NCI-H345 (cell line): Measurements from ENCODE around the gene CLIC4.
"Not testable (repeated sequence)": the region's sequence is repeated elsewhere in the genome, so short reads cannot be mapped to it uniquely, and the experiment has no call there.

ENCODE experiments used
- DNase-seq: peaks from one replicate; lab custom pipeline; 2025; lab: John Stamatoyannopoulos, UW

The CLIC4 gene

DNA sequence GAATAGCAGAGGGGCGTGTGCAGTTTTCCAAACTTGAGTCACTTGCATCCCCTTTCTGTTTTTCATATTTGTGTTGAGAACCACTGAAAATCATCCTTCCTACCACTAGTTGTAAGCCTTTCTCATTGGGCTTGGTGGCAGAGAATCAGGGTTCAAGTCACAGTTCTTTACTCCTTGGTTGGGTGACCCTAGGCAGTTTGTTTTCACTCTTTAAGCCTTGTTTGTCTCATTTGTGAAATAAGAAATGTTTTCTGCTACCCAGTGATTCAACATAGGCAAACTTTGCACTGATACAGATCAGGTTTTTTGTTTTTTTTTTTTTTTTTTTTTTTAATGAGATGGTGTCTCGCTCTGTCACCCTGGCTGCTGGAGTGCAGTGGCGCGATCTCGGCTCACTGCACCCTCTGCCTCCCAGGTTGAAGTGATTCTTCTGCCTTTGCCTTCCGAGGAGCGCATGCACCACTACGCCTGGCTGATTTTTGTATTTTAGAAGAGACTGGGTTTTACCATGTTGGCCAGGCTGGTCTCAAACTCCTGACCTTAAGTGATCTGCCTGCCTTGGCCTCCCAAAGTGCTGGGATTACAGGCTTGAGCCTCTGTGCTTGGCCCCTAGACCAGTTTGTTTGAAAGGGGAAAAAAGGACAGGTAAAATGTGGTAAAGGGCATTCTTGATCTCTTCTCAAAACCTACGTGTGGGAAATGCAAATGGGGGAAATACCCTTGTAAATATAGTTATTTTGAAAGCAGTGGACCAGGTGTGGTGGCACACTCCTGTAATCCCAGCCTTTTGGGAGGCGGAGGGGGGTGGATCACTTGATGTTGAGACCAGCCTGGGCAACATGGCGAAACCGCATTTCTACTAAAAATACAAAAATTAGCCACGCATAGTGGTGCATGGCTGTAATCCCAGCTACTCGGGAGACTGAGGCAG lies 3.2 kb downstream of the CLIC4 start:
- no peak for DNase-seq

DNA sequence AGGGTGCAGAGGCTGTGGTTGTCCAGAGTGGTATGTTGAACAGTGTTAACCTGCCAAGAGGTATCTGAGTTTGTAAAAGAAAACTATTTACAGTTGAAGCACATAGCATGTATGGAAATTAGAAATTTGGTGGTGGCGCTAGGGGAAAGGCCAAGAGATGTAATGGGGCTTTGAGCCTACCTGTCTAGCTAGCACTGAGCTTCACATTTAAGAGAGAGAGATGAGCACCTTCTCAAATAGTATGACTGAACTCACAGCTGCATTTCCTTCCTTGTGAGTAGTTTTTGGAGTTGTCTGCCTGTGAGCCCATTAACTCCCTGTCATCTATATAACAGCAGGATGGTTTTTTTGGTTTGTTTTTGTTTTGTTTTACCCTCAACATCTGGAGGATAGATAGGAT lies 4.0 kb downstream of the CLIC4 start:
- no peak for DNase-seq

DNA sequence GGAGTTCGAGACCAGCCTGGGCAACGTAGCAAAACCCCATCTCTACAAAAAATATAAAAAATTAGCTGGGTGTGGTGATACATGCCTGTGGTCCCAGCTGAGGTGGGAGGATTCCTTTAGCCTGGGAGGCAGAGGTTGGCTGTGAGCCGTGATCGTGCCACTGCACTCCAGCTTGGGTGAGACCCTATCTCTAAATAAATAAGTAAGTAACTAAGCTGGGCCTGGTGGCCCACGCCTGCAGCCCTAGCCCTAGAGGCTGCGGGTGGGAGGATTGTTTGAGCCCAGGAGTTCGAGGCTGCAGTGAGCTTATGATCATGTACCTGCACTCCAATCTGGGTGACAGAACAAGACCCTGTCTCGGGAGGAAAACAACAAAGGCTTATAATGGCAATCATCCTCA lies 4.6 kb downstream of the CLIC4 start:
- DNase-seq = no peak

DNA sequence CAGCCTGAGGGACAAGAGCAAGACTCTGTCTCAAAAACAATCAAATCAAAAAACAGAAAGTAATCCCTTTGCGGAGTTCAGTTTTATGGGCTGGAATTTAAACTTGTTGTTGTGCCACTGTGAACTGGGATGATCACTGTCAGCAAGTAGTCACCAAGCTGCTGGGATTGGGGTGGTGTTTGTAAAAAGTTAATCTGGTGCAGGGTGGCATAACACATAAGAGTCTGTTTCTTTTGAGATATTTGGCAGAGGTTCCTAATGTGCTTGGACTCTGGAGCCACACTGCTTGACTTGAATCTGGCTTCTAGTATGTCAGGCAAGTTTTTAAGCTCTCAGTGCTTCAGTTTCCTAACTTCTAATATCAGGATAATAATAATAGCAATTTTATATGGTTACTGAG lies 6.6 kb downstream of the CLIC4 start:
- DNase-seq = no peak

DNA sequence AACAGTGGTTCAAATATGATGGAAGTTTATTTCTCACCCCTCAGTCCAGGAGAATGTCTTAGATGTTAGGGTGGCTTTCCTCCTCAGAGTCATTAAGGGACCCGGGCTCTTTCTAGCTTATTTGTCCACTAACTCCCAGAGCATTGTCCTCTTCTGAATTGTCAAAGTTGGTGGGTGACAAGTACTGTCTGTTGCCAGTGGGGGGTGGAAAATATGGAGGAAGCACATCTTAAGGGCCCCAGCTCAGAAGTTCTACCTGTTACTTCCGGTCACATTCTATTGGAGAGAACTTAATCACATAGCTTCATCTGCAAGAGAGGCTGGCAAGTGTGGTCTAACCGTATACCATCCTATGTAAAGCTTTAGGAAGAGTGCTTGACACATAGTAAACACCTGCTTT lies 7.1 kb downstream of the CLIC4 start:
- no peak for DNase-seq

DNA sequence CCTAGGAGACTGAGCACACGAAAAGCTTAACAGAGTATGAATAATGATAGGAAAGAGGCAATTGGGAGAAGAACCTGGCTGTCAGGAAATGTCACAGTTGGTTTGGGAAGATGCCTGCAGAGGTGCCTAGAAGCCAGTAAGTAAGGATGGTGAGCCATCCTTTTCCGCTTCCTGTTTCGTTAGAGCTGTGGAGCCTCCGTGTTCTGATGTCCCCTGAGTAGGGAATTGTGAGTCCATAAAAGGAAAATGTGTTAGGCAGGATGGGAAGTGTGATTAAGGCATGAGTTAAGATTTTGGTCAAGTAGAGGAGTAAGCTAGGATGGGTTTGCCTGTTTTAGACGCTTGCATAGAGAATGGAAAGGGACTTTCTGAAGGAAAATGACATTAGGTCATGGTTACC lies 9.0 kb downstream of the CLIC4 start:
- DNase-seq = no peak

DNA sequence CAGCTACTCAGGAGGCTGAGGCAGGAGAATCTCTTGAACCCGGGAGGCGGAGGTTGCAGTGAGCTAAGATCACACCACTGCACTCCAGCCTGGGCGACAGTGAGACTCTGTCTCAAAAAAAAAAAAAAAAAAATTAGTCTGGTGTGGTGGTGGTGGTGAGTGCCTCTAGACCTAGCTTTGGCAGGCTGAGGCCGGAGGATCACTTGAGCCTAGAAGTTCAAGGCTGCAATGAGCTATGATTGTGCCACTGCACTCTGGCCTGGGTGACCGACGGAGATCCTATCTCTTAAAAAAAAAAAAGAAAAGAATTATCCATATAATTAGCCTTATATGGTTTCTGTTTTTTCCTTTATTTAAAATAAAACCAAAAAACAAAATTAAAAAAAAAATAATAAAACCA lies 10.1 kb downstream of the CLIC4 start:
- DNase-seq = not testable (repeated sequence)

DNA sequence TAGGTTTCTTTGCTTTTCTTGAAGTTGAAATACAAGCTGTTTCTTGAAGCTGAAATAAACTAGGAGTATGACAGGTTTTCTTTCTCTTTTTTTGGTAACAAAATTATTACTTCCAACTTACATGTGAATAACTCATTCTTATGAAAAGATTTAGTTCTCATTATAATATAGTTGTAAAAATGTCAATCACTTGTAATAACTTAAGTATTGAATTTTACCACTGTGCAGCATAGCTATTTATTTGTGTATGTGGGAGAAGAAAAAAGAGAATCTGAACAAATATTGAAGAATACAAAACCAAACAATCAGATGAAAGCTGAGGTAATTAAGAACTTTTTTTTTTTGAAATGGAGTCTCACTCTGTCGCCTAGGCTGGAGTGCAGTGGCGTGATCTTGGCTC lies 11.1 kb downstream of the CLIC4 start:
- no peak for DNase-seq

DNA sequence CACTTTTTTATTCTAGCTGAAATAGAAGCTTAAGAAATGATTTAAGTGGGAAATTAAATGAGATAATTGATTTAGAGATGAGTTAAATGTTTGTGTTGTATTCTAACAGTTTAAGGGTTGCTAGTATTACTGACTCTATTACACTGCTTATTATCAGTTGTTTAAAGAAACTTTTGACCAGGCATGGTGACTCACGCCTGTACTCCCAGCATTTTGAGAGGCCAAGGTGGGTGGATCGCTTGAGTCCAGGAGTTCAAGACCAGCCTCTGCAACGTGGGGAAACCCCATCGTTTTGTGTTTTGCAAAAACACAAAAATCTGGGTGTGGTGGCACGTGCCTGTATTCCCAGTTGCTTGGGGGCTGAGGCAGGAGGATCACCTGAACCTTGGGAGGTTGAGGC lies 14.2 kb downstream of the CLIC4 start:
- no peak for DNase-seq

DNA sequence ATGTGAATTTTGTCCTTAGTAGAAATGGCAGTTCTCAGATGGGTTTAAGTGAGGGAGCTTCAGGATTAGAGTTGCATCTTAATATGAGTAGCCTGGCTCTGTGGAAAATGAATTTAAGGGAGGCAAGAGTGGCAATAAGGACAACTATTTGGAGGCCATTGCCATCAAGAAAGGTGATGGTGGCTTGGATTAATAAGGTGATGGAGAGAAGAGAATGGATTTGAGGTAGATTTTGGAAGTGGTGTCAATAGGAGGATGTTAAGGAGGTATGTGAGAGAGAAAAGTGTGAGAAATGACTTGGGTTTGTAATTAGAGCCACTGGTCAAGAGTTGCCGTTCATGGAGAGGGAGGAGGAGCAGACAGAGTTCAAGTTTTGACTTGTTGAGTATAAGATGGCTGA lies 16.3 kb downstream of the CLIC4 start:
- DNase-seq = no peak

DNA sequence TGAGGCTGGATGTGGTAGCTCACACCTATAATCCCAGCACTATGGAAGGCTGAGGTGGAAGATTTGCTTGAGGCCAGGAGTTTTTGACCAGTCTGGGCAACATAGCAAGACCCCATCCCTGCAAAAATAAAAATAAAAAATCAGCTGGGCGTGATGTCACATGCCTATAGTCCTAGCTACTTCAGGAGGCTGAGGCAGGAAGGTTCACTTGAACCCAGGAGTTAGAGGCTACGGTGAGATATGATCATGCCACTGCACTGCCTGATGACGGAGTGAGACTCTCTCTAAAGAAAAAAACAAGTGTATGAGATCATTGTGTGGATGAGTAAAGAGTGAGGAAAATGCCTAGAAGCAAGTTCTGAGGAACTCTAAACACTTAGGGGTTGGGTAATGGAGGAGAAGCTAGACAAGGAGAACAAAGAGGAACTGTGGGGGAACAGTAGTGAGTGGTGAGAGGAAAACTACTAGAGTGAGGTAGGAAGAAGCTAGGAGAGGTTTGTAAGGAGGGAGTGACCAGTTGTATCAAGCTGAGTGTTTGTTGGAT lies 17.0 kb downstream of the CLIC4 start:
- no peak for DNase-seq

DNA sequence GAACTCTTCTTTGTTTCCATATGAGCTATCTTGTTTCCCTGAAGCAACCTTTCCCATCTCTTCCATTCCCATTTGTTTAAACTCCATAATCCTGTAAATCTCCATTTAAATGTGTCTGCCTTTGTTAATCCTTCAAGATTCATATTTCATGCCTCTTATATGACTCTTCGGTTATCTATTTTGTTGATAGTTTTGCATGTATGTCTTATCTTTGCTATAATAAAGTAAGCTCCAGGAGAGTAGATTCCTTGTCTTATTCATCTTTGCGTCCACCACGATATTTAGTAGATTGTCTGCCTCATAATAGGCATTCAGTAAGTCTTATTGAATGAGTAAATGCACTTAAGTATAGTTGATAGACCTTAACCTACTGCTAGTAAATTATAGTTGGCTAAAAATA lies 18.4 kb downstream of the CLIC4 start:
- no peak for DNase-seq

DNA sequence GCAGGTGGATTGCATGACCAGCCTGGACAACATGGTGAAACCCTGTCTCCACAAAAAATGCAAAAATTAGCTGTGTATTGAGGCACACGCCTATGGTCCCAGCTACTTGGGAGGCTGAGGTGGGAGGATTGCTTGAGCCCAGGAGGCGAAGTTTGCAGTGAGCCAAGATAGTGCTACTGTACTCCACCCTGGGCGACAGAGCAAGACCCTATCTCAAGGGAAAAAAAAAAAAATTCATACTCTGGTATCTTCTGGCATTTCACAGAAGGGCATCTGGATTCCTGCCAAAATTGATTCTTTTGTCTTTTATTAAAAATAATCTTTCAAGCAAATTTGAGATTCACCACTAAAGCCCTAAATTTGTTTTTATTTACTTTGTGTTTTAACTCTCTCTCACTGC lies 19.2 kb downstream of the CLIC4 start:
- no peak for DNase-seq

DNA sequence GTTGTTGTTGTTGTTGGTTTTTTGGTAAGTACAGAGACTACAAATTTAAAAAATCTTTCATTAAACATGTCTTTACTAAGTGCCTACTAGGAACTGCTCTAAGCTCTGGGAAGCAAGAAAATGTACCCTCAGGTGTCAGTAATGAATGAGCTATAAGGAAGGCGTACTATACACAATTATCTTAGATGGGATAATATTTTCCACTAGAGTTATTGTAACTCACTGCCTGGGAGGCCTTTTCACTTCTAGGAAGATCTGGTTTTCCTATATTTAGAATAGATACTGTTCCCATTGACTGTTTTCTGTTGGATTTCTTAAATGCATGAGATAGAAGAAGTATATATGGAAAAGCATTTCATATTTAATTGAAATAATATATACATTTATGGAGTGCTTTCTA lies 19.6 kb downstream of the CLIC4 start:
- DNase-seq = no peak

DNA sequence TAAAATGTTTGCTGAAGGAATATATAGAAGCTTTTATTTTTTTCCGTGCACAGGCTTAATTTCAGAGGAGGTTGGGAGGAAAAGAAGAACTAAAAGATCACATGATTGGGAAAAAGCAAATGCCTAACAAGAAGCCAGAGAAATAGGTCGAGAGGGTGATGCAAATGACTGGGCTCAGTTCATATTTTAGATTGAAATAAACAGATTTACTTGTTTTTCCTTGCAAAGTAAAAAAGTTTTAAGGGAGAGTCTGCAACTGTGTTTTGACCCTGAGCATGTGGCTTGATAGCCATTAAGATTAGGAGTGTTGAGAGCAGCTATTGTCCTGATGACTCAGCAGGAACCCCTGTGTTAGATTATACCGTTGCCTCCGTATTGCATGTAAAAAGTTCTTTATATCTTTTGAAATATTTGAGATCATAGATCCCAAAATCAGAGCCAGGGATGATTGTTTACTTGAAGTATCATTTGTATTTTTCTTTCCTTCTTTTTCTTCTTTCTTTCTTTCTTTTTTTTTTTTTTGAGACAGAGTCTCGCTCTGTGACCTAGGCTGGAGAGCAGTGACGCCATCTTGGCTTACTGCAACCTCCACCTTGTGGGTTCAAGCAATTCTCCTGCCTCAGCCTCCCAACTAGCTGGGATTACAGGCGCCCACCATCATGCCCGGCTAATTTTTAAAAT lies 20.2 kb downstream of the CLIC4 start:
- DNase-seq = no peak

DNA sequence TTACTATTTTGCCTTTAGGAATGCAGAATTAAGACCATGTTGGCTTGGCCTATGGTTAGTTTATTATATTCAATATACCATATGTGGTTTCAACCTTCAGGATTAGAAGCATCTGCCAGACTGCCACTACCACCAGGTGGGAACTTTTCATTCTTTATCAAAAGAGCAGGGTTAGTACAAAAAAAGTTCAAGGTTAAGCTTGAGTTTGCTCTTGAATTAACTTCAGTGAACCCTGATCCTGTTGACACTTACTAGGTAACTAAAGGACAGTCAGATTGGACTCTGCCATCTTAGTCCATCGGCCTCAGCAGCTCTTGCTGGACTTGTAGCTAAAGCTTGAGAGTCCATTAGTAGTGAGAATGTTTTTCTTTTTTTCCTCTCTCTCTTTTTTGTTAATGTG lies 22.1 kb downstream of the CLIC4 start:
- DNase-seq = no peak

DNA sequence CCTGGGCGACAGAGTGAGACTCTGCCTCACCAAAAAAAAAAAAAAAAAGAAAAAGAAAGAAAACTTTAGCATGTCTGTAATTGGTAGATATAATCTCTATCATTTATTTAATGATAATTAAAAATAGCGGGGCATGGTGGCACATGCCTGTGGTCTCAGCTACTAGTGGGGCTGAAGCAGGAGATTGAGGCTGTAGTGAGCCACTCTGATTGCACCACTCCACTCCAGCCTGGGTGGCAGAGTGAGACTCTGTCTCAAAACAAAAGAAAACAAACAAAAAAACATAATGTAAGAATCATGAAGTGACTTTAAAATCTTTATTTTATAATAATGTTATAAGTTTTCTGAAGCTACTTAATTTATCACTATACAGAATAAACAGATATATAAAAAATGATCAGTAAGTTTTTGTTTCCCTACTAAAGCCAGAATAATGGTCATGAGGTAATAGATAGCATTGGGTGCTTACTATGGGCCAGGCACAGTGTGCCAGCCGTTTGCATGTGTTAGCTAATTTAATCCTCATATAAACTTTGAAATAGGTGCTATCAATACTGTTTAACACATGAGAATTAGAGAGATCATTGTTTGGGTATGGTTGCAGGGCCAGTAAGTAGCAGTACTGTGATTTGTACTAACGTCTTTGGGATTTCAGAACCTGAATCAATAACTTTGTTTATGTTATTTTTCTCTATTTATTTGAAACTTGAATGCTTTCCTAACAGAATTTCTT lies 23.8 kb downstream of the CLIC4 start:
- no peak for DNase-seq

DNA sequence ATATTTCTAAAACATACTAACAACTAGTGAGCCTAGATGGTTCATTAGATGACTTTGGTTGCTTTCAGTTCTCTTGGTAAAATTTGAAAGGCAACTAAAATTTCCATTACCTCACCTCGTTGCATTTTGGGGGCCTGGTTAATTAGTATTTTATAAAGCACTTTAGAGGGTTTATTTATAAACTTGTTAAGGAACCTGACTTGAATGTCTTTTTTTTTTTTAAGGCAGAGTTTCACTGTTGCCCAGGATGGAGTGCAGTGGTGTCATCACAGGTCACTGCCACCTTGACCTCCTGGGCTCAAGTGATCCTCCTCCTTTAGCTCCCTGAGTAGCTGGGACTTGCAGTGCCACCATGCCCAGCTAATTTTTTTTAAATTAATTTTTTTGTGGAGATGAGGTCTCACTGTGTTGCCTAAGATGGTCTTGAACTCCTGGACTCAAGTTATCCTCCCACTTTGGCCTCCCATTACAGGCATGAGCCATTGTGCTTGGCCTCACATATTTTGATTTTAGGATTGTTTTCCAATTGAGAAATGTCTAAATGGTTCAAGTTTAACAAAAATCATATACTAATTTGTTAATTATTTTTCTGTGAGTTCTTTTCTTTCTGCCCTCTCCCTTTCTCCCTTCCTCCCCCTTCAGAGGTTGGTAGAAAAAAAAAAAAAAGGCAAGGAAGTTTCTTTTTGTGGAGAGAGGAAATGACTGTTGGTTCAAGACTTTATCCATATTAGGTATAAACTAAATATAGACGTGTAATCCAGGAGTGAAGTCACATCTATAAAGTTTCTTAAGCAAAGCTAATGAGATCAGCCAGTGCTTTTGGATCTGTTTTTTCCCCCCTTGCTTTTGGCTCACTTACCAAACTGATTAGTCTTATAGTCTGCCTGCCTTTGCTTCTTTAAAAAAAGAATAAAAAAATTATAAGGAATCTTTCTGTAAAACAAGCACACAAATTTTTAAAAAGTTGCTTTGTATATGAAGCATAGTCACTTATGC lies 24.7 kb downstream of the CLIC4 start:
- DNase-seq = no peak

DNA sequence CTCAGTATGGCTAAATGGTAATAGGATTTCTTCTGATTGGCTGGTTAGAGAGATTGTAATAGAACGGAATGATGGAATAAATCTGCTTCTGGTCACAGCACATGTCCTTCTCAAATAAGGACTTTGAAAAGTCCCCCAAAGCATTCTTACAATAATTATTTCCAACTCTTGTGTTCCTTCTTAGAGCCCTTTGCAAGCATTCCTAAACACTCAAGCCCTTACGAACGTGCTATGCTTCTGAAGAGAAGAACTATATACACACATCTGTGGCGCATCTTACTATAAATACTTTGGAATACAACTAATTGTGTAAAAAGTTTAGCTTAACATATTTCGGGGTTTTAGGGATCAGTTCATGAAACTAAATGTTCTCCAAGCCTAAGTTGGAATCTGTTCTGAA lies 25.6 kb downstream of the CLIC4 start:
- DNase-seq = no peak

DNA sequence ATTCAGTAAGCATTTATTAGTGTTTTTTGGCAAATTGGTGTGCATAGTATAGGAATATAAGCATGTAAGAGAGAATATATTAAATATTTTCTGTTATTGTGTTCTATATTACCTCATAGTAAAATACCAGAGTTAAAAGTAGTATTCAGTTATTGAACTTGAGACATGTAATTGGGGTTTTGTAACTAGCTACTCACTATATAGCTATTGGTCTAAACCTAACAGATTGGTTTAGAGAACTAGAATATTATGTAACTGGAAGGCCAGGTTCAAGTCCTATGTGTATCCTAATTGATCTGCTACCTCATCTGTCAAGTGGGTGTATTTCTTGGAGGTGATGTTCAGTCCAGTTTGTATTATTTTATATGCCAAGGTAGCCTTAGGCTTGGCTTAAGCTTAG lies 26.3 kb downstream of the CLIC4 start:
- DNase-seq = no peak

DNA sequence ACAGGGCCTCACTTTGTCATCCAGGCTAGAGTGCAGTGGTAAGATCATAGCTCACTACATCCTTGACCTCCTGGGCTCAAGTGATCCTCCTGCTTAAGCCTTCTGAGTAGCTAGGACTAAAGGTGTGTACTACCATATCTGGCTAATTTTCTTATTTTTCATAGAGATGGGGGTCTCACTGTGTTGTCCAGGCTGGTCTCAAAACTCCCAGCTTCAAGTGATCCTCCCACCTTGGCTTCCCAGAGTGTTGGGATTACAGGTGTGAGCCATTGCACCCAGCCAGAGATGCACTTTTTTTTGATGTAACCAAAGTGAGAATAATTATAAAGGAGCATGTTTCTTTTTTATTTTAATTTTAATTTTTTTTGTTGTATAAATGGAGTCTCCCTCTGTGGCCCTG lies 28.4 kb downstream of the CLIC4 start:
- DNase-seq = no peak
